ENCODE measurements around the gene PPIL6. TPM values are rescaled to one million over a fixed set of nuclear protein-coding genes. Genes with fewer than 3 reads are reported as not detected.

The PPIL6 gene
- polyA plus RNA-seq, 1 of the 3 experiments (the other 2 are of a cell fraction), result 1.1 TPM

DNA sequence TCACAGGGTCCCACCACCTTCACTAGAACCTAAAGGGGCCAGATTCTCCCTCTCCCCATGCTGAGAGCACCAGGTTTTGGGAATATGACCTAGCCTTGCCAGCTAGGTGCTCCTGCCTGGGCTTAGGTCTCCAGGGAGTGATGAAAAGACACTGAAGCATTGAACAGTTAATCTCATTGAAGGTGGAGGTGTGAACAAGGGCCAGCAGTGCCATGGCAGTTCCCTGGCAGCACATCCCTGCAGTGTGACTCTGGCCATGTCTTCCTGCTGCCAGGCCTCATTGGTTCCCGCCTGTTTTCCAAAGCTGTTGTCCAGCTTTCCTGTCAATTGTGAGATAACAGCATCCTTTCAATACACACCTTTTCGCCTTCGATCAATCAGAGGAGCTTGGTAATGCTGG is 10.9 kb downstream of the PPIL6 start:
- Histone ChIP-seq H3K79me2 (ENCODE audit: insufficient read depth) (no peaks in the 10 kb centered on the region), H2AFZ (ENCODE audit: low read depth) (no peak overlapping the region), H3K4me3 (ENCODE audit: low read depth in 2 of 2, low read length in 1 of 2) (no peak overlapping the region), H3K36me3 (replicated peaks in 1 of 2; ENCODE audit: control insufficient read depth in 1 of 2, insufficient read depth in 2 of 2, low read length in 1 of 2) (no peaks in the 10 kb centered on the region), H3K4me1 (ENCODE audit: control insufficient read depth in 1 of 2, insufficient read depth in 2 of 2, low read depth in 1 of 2, low read length in 1 of 2) (peaks cover 0 to 3% of the 10 kb centered on the region in 2 experiments; a peak in 1 of 4 replicates), H3K27me3 (ENCODE audit: insufficient read depth) (no peaks in the 10 kb centered on the region), H3K9me3 (no peaks in the 10 kb centered on the region), H3K27ac (ENCODE audit: low read depth in 2 of 2, low read length in 1 of 2) (no peak overlapping the region), H3K9me2 (no peaks in the 10 kb centered on the region), H3K4me2 (no peak overlapping the region), H3K9ac (no peak overlapping the region), H4K20me1 (ENCODE audit: insufficient read depth) (no peaks in the 10 kb centered on the region), H3F3A (replicated peaks; ENCODE audit: insufficient read depth) (no peaks in the 10 kb centered on the region)
- WGBS (ENCODE audit: low lambda C conversion rate), result 92% methylated on average over 3 of the region's 3 CpGs
- no peak for TF ChIP-seq MXI1 (IDR thresholded peaks at IDR 0.05; ENCODE audit: low read depth, low read length)
- TF ChIP-seq USF1 (IDR thresholded peaks at IDR 0.05; ENCODE audit: borderline replicate concordance, low read depth), result no peak
- no peak for TF ChIP-seq NFIC (IDR thresholded peaks at IDR 0.05; ENCODE audit: borderline replicate concordance)
- TF ChIP-seq TCF12 (IDR thresholded peaks at IDR 0.05), result no peak
- no peak for TF ChIP-seq TEAD4 (IDR thresholded peaks at IDR 0.05; ENCODE audit: borderline replicate concordance, insufficient read depth)
- TF ChIP-seq, protein P1, sequence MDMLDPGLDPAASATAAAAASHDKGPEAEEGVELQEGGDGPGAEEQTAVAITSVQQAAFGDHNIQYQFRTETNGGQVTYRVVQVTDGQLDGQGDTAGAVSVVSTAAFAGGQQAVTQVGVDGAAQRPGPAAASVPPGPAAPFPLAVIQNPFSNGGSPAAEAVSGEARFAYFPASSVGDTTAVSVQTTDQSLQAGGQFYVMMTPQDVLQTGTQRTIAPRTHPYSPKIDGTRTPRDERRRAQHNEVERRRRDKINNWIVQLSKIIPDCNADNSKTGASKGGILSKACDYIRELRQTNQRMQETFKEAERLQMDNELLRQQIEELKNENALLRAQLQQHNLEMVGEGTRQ (IDR thresholded peaks at IDR 0.05; ENCODE audit: borderline replicate concordance, low read depth, low read length), result no peak
- TF ChIP-seq RAD21 (IDR thresholded peaks at IDR 0.05; ENCODE audit: low read length), result no peak
- TF ChIP-seq RFX5 (IDR thresholded peaks at IDR 0.05; ENCODE audit: low read length), result no peak
- TF ChIP-seq GABPA (IDR thresholded peaks at IDR 0.05; ENCODE audit: low read depth), result no peak
- TF ChIP-seq, protein P2, sequence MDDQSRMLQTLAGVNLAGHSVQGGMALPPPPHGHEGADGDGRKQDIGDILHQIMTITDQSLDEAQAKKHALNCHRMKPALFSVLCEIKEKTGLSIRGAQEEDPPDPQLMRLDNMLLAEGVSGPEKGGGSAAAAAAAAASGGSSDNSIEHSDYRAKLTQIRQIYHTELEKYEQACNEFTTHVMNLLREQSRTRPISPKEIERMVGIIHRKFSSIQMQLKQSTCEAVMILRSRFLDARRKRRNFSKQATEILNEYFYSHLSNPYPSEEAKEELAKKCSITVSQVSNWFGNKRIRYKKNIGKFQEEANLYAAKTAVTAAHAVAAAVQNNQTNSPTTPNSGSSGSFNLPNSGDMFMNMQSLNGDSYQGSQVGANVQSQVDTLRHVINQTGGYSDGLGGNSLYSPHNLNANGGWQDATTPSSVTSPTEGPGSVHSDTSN (IDR thresholded peaks at IDR 0.05), result no peak
- no peak for TF ChIP-seq JUND (IDR thresholded peaks at IDR 0.05)
- TF ChIP-seq, protein P3, sequence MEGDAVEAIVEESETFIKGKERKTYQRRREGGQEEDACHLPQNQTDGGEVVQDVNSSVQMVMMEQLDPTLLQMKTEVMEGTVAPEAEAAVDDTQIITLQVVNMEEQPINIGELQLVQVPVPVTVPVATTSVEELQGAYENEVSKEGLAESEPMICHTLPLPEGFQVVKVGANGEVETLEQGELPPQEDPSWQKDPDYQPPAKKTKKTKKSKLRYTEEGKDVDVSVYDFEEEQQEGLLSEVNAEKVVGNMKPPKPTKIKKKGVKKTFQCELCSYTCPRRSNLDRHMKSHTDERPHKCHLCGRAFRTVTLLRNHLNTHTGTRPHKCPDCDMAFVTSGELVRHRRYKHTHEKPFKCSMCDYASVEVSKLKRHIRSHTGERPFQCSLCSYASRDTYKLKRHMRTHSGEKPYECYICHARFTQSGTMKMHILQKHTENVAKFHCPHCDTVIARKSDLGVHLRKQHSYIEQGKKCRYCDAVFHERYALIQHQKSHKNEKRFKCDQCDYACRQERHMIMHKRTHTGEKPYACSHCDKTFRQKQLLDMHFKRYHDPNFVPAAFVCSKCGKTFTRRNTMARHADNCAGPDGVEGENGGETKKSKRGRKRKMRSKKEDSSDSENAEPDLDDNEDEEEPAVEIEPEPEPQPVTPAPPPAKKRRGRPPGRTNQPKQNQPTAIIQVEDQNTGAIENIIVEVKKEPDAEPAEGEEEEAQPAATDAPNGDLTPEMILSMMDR (IDR thresholded peaks at IDR 0.05), result no peak
- no peak for TF ChIP-seq TAF1 (IDR thresholded peaks at IDR 0.05; ENCODE audit: borderline replicate concordance, low read depth, low read length)
- no peak for TF ChIP-seq ELF1 (IDR thresholded peaks at IDR 0.05)
- TF ChIP-seq MEF2A (IDR thresholded peaks at IDR 0.05; ENCODE audit: borderline replicate concordance, low read depth), result no peak
- TF ChIP-seq CHD2 (IDR thresholded peaks at IDR 0.05; ENCODE audit: low read length, partially characterized antibody), result no peak
- no peak for DNase-seq
- ChIA-PET CTCF (interaction anchor here (1.0 to 2.9 kb wide), 3 partner anchors 9 to 46 kb away, joined by 3 to 10 read pairs (median 5); partner anchors contain the start of genes CD164, PPIL6 and SMPD2), POLR2A (no interaction called here)
